Mucosa of gallbladder (tissue), 1 donor: ENCODE data around the gene PRICKLE2. TPM values are rescaled to one million over a fixed set of nuclear protein-coding genes. Genes with fewer than 3 reads are reported as not detected.

Experiments
- DNase-seq: peaks from one replicate; pipeline ENCODE4 v3.0.0-alpha.2; 2020; ENCODE audit warnings: low spot score
- total RNA-seq: library from RNA; stranded (reverse); gene quantifications from one replicate; pipeline ENCODE4 v1.2.1, GENCODE V29; 2021
- donor health status: DM: no; HTN: no; CAD: no.

The PRICKLE2 gene
- total RNA-seq, 1 donor from 2014 or later = 28.3 TPM

- no peak for DNase-seq
These were observed 6.5 kb downstream of the PRICKLE2 start for GRCh38 chr3:64218746-64219145.

- DNase-seq = no peak
These were observed 6.9 kb downstream of the PRICKLE2 start for GRCh38 chr3:64218329-64218728.

GRCh38 chr3:64216274-64217147 is 8.8 kb downstream of the PRICKLE2 start:
- no peak for DNase-seq

- DNase-seq = no peak
These were observed 9.7 kb downstream of the PRICKLE2 start for GRCh38 chr3:64215559-64215958.

- no peak for DNase-seq
These were observed 10.2 kb downstream of the PRICKLE2 start for GRCh38 chr3:64215103-64215502.

- DNase-seq = no peak
These were observed 10.8 kb downstream of the PRICKLE2 start for GRCh38 chr3:64214381-64215018.

- DNase-seq = peak; percentile 58
These were observed 11.3 kb downstream of the PRICKLE2 start for GRCh38 chr3:64213962-64214379.

- DNase-seq = no peak
These were observed 11.9 kb downstream of the PRICKLE2 start for GRCh38 chr3:64213224-64213878.

GRCh38 chr3:64209866-64210621 is 15.2 kb downstream of the PRICKLE2 start:
- peak; percentile 66 for DNase-seq

- no peak for DNase-seq
These were observed 17.8 kb downstream of the PRICKLE2 start for GRCh38 chr3:64207289-64208080.

GRCh38 chr3:64203969-64204908 is 21.0 kb downstream of the PRICKLE2 start:
- DNase-seq = no peak

- DNase-seq = no peak
These were observed 22.1 kb downstream of the PRICKLE2 start for GRCh38 chr3:64203216-64203615.

- no peak for DNase-seq
These were observed 25.3 kb downstream of the PRICKLE2 start for GRCh38 chr3:64199932-64200331.

GRCh38 chr3:64196236-64196929 is 28.9 kb downstream of the PRICKLE2 start:
- no peak for DNase-seq

GRCh38 chr3:64195789-64196188 is 29.5 kb downstream of the PRICKLE2 start:
- no peak for DNase-seq

- DNase-seq = no peak
These were observed 33.4 kb downstream of the PRICKLE2 start for GRCh38 chr3:64191822-64192221.

- DNase-seq = no peak
These were observed 34.5 kb downstream of the PRICKLE2 start for GRCh38 chr3:64190517-64191515.
